Psoas muscle (tissue), 8 donors: ENCODE measurements around the gene SPG7. TPM values are rescaled to one million over a fixed set of nuclear protein-coding genes. Genes with fewer than 3 reads are reported as not detected.

Experiments
- ATAC-seq, 4 donors: fragments of 200-7000 bp; cut with Tn5 transposase; one replicate each; pipeline ENCODE4 v1.9.1; 2020; ENCODE audit warnings: moderate library complexity in 3 of 4, mild to moderate bottlenecking in 2 of 4
- DNase-seq, 2 donors: peaks; one replicate each; pipeline ENCODE4 v3.0.0-alpha.2; 2020
- H3K27ac ChIP-seq: fragments of 200-600 bp; one replicate; pipeline ENCODE4 v1.8.0; 2022
- H3K27me3 ChIP-seq, 3 donors: fragments of 200-600 bp in 1 of 3; one replicate each; pipeline versions ENCODE4 v1.6.1 to v1.8.0; 2013 to 2022; ENCODE audit warnings: low read length in 2 of 3, mild to moderate bottlenecking in 2 of 3, moderate library complexity in 1 of 3; ENCODE audit not compliant: insufficient read depth in 3 of 3
- H3K36me3 ChIP-seq, 2 donors: fragments of 200-600 bp in 1 of 2; one replicate each; pipeline versions ENCODE4 v1.6.1 to v1.8.0; 2013 to 2022; ENCODE audit warnings: low read depth in 1 of 2, mild to moderate bottlenecking in 1 of 2, moderate library complexity in 1 of 2; ENCODE audit not compliant: insufficient read depth in 1 of 2
- H3K4me1 ChIP-seq: fragments of 200-600 bp; one replicate; pipeline ENCODE4 v1.8.0; 2022
- H3K4me3 ChIP-seq: fragments of 200-600 bp; one replicate; pipeline ENCODE4 v1.8.0; 2022; ENCODE audit warnings: mild to moderate bottlenecking
- H3K9me3 ChIP-seq: fragments of 200-600 bp; one replicate; pipeline ENCODE4 v1.8.0; 2022
- CTCF ChIP-seq: fragments of 200-600 bp; IDR thresholded peaks from one replicate; pipeline ENCODE4 v1.8.0; 2022; ENCODE audit warnings: antibody characterized with exemption
- WGBS, 3 donors: extraction: QIAGEN DNeasy Blood & Tissue Kit; methylation state at CpG; one replicate each; pipeline versions ENCODE4 v1.1.6 to v1.1.7; 2013; 5-methylcytosine and 5-hydroxymethylcytosine counted together
- intact Hi-C, 2 donors: fragments of 100-400 bp; cut with DNase I; formaldehyde crosslinking; loops; one replicate each; pipeline versions ENCODE4 v1.11.0 to v1.14.2; 2022
- polyA plus RNA-seq, 3 donors: library from polyadenylated mRNA; stranded (reverse); fragments of 200-250 nt; gene quantifications; one replicate each; pipeline ENCODE4 v1.2.3, GENCODE V29; 2013
- total RNA-seq, 4 donors: library from RNA; stranded (reverse); fragmentation: NEBNext Ultra II Directional in 2 of 4; extraction: Animal tissue kit (Norgen Biotek cat#: 25700) in 2 of 4; gene quantifications; one replicate each; pipeline versions ENCODE4 v1.2.1 to v1.2.4, GENCODE V29; 2021 to 2023
- donor health status: healthy with polysubstance abuse.
- donor health status: DM: no; HTN: no; CAD: no; lungs with moderate emphysema.
- donor health status: Bipolar disorder and iron deficiency.
- donor health status: healthy.
- donor health status: DM: yes; HTN: yes; CAD: no.
- donor health status: DM: no; HTN: no; CAD: no.
- donor health status: DM: no; HTN: no; CAD: no.
- donor health status: DM: yes; HTN: yes; CAD: no.

Gene SPG7
- total and polyA plus RNA-seq, 7 donors = 57.5 to 95.3 (median 86.8) TPM

- peak; percentile 56 to 71 (median 66) for ATAC-seq
- 37 to 56% (median 45%) methylated on average over 11 of the region's 11 CpGs for WGBS, 3 donors
Observed at GRCh38 chr16:89484923-89485679, 23.1 kb upstream of the SPG7 start.

DNA sequence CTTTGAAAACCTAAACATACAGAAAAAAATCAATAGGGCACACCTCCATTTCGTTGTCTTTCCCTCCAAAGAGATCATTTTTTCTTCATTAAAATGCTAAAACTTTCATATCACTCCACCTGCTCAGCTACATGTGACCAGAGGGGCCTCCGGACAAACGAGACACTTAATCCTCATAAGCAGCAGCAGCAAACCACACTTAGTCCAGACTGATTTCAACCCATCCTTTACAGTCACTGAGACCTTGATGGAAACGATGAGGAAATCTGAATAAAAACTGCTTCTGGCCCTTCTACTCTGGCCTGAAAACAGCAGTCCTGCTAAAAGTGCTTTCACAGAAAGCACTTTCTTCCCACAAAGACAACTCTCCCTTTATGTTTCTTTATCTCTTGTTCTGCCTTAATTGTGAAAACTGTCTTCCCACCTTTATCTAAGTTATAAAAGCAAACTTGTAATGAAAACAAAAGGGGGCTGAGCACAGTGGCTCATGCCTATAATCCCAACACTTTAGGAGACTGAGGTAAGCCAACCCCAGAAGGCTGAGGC is 22.4 kb upstream of the SPG7 start:
- Histone ChIP-seq H3K27me3 (no peaks in the 10 kb centered on the region), H3K4me3 (peak overlapping the region; percentile 27), H3K4me1 (peaks cover 81% of the 10 kb centered on the region), H3K9me3 (no peaks in the 10 kb centered on the region), H3K27ac (peak overlapping the region; percentile 64), H3K36me3 (no peaks in the 10 kb centered on the region)
- no peak for TF ChIP-seq CTCF
- intact Hi-C loops = loop anchor here (5.0 to 10.0 kb wide), 2 partner anchors 131 to 153 kb away; no protein-coding TSS in a partner anchor
- WGBS, 3 donors = 24 to 31% (median 26%) methylated on average over 4 of the region's 4 CpGs
- no peak for ATAC-seq
- no peak for DNase-seq

More at GRCh38 chr16:89484923-89485679, 23.1 kb upstream of the SPG7 start:
- intact Hi-C loops = loop anchor here (5.0 to 10.0 kb wide), 3 partner anchors 38 to 153 kb away; no protein-coding TSS in a partner anchor
- H3K4me1 ChIP-seq = peaks cover 83% of the 10 kb centered on the region
- no peaks in the 10 kb centered on the region for H3K36me3 ChIP-seq
- H3K4me3 ChIP-seq = peak overlapping the region; percentile 27
- H3K27ac ChIP-seq = peak overlapping the region; percentile 64
- no peaks in the 10 kb centered on the region for H3K9me3 ChIP-seq
- peak in 1 of 2 donors; percentile 53 for DNase-seq
- no peak for TF ChIP-seq CTCF
- no peaks in the 10 kb centered on the region for H3K27me3 ChIP-seq

DNA sequence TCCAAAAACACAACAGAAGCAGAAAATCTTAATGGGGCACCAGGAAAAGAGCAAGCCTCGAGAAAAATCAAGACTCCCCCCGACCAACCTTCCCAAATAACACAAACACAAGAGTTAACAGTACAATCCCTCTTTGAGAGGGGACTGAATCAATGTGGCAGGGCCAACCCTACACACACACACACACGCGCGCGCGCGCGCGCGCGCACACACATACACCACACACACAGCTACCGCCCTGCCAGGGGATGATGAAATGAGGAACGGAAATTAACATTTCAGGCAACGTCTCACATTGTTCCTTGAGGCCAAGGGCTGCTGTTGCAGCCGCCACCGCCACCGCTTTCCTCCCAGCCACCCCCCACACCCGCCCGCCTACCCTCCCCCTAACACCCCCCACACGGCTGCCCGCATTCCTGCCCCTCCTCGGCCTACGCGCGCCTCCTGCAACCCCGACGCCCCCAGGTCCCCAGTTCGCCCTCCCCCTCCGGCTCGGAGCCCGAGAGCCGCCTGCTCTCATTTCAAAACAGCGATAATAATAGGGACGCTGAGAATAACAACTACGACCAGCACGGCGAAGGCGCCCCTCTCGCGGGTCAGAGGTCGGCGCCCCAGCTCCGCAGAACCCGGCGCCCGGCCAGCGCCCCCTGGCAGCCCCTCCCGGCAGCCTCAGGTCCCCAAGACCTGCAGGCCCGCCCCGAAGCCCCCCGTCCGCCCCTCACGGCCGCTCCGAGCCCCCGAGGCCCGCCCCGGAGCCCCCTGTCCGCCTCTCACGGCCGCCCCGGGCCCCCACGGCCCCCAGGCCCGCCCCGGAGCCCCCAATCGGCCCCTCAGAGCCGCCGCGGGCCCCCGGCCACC is 18.9 kb upstream of the SPG7 start:
- peak overlapping the region; percentile 93 for H3K27ac ChIP-seq
- H3K4me3 ChIP-seq = peak overlapping the region; percentile 77
- peaks cover 63% of the 10 kb centered on the region for H3K4me1 ChIP-seq
- 0 to 1% (median 1%) methylated on average over 36 to 71 of the region's 71 CpGs for WGBS, 3 donors
- DNase-seq (peak; percentile 84 to 93), ATAC-seq (peak; percentile 34 to 52 (median 36))
- no peaks in the 10 kb centered on the region for H3K9me3 ChIP-seq
- intact Hi-C loops = loop anchor here (5.0 to 10.0 kb wide), 2 partner anchors 134 to 157 kb away; no protein-coding TSS in a partner anchor
- peaks cover 0 to 7% of the 10 kb centered on the region in 2 donors for H3K36me3 ChIP-seq
- peak; percentile 8 for TF ChIP-seq CTCF
- H3K27me3 ChIP-seq = no peaks in the 10 kb centered on the region

GRCh38 chr16:89489898-89490438 is 18.2 kb upstream of the SPG7 start:
- Histone ChIP-seq H3K4me3 (peak overlapping the region; percentile 77), H3K36me3 (peaks cover 0 to 7% of the 10 kb centered on the region in 2 donors), H3K9me3 (no peaks in the 10 kb centered on the region), H3K27me3 (no peaks in the 10 kb centered on the region), H3K4me1 (peaks cover 56% of the 10 kb centered on the region), H3K27ac (peak overlapping the region; percentile 93)
- TF ChIP-seq CTCF = no peak
- ATAC-seq = no peak
- DNase-seq = peak in 1 of 2 donors; percentile 60
- 1 to 3% (median 2%) methylated on average over 19 to 81 of the region's 81 CpGs for WGBS, 3 donors
- intact Hi-C loops = loop anchor here (5.0 to 10.0 kb wide), 3 partner anchors 135 to 243 kb away; no protein-coding TSS in a partner anchor
